ENCODE data around the gene NEO1.

- TF ChIP-seq CTCF (IDR thresholded peaks at IDR 0.05), result no peak
- no peak for TF ChIP-seq POLR2AphosphoS5 (IDR thresholded peaks at IDR 0.05)
These were observed 197.2 kb downstream of the NEO1 start for GRCh38 chr15:73249499-73249898.
